Ishikawa (cell line): ENCODE measurements around the gene VSNL1.

Experiments
- CREB1 ChIP-seq: IDR thresholded peaks from 2 replicates; pipeline ENCODE4 v1.6.1; 2012; ENCODE audit warnings: low read depth
- EGR1 ChIP-seq: IDR thresholded peaks from 2 replicates; pipeline ENCODE4 v1.6.1; 2012
- EP300 ChIP-seq: IDR thresholded peaks from 2 replicates; pipeline ENCODE4 v1.6.1; 2012; ENCODE audit warnings: borderline replicate concordance
- MAX ChIP-seq: IDR thresholded peaks from 2 replicates; pipeline ENCODE4 v1.6.1; 2012
- NFIC ChIP-seq: IDR thresholded peaks from 2 replicates; pipeline ENCODE4 v1.6.1; 2012
- RAD21 ChIP-seq: IDR thresholded peaks from 2 replicates; pipeline ENCODE4 v1.6.1; 2012; ENCODE audit warnings: low read depth
- REST ChIP-seq: IDR thresholded peaks from 2 replicates; pipeline ENCODE4 v1.6.1; 2012; ENCODE audit warnings: low read depth, mild to moderate bottlenecking
- TAF1 ChIP-seq: IDR thresholded peaks from 2 replicates; pipeline ENCODE4 v1.6.1; 2012; ENCODE audit warnings: low read depth, mild to moderate bottlenecking
- TCF12 ChIP-seq: IDR thresholded peaks from 2 replicates; pipeline ENCODE4 v1.6.1; 2012; ENCODE audit warnings: low read depth
- TEAD4 ChIP-seq: IDR thresholded peaks from 2 replicates; pipeline ENCODE4 v1.6.1; 2012
- USF1 ChIP-seq: IDR thresholded peaks from 2 replicates; pipeline ENCODE4 v1.6.1; 2012
- YY1 ChIP-seq: IDR thresholded peaks from 2 replicates; pipeline ENCODE4 v1.6.1; 2012; ENCODE audit warnings: low read depth

- TF ChIP-seq MAX (no peak), TCF12 (no peak), CREB1 (no peak), EP300 (no peak), TEAD4 (no peak), REST (no peak), EGR1 (no peak), NFIC (no peak), RAD21 (no peak), TAF1 (no peak), YY1 (no peak), USF1 (no peak)
These were observed 24.8 kb upstream of the VSNL1 start for GRCh38 chr2:17515652-17516051.
